ENCODE data around the gene NLRP6. TPM values are rescaled to one million over a fixed set of nuclear protein-coding genes. Genes with fewer than 3 reads are reported as not detected.
"Not testable (repeated sequence)": the region's sequence is repeated elsewhere in the genome, so short reads cannot be mapped to it uniquely, and the experiment has no call there.

The NLRP6 gene
- total RNA-seq, 4 donors from 2014 or later: 0.23 to 1.9 TPM; not detected in 2

DNA sequence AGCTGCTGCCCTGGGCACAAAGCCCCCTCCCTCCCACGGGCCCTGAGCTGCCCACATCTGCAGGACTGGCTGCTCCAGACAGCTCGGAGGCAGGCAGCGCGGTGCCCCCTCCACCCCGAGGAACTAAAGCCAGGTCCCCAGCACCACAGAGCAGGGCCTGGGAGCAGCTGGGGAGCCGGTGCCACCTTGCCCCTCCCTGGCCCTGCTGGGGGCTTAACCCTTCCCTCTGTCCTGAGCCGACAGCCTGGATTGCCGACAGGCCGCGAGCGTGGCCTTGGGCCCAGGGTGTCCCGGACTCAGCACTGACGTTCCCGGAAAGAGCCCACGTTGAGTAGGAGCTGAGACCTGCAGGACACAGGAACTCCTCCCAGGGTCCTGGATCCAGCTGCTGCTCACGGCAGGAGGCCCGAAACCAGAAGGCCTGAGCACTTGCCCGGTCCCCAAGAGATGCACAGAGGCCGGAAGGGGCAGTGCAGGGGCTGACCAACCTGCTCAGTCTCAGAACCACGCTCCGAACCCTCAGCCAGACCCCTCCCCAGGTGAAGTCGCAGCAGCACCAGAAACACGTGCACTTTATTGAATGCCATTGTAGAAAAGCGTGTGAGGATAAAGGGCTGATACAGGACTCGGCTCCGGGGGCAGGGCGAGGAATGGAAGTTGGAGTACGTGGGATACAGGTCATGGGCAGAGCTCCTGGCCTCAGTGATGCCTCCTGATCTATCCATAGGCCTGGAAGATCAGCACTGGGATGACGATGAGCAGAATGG, 41.1 kb downstream of the NLRP6 start:
- ATAC-seq: peak; percentile 39
- TF ChIP-seq POLR2AphosphoS5 (IDR thresholded peaks at IDR 0.05): peak; percentile 33
- TF ChIP-seq, protein P1, sequence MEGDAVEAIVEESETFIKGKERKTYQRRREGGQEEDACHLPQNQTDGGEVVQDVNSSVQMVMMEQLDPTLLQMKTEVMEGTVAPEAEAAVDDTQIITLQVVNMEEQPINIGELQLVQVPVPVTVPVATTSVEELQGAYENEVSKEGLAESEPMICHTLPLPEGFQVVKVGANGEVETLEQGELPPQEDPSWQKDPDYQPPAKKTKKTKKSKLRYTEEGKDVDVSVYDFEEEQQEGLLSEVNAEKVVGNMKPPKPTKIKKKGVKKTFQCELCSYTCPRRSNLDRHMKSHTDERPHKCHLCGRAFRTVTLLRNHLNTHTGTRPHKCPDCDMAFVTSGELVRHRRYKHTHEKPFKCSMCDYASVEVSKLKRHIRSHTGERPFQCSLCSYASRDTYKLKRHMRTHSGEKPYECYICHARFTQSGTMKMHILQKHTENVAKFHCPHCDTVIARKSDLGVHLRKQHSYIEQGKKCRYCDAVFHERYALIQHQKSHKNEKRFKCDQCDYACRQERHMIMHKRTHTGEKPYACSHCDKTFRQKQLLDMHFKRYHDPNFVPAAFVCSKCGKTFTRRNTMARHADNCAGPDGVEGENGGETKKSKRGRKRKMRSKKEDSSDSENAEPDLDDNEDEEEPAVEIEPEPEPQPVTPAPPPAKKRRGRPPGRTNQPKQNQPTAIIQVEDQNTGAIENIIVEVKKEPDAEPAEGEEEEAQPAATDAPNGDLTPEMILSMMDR (IDR thresholded peaks at IDR 0.05): peak in 2 of 4 experiments; percentile 39
- Histone ChIP-seq H3K4me3 (peak overlapping the region; percentile 79 to 96), H3K4me1 (peaks cover 0 to 46% (median 5%) of the 10 kb centered on the region in 3 donors), H3K27me3 (peaks cover 17% of the 10 kb centered on the region), H3K27ac (peak overlapping the region; percentile 96 to 99 (median 97)), H3K36me3 (peaks cover 0 to 13% of the 10 kb centered on the region in 2 donors)
- 0 to 7% methylated on average over 4 to 8 of the region's 29 CpGs for WGBS, 2 donors (ENCODE audit: low coverage in 1 of 2)
- not testable (repeated sequence) for H3K9me3 ChIP-seq

DNA sequence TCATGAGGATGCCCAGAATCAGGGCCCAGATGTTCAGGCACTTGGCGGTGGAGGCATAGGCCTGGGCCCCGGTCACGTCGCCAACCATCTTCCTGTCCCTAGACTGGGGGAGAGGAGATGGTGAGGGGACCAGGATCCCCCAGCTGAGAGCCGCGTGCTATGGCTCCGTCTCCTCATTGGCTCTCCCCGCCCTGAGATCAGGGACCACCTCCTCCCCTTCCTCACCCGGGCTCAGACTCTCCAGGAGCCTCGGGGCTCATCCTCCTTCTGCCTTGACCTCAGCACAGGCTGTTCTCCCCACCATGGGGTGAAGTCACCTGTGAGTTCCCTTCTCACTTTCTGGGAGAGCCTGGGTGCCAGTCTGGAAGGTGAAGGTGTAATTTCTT, 41.7 kb downstream of the NLRP6 start:
- Histone ChIP-seq H3K4me1 (peaks cover 4 to 52% (median 11%) of the 10 kb centered on the region in 3 donors), H3K36me3 (peaks cover 0 to 13% of the 10 kb centered on the region in 2 donors), H3K27me3 (peaks cover 17% of the 10 kb centered on the region), H3K4me3 (peak overlapping the region; percentile 79 to 96), H3K27ac (peak overlapping the region; percentile 96 to 99 (median 97))
- not testable (repeated sequence) for ATAC-seq, H3K9me3 ChIP-seq
- WGBS, 2 donors (ENCODE audit: low coverage in 1 of 2): no CpG with 5 or more reads among the region's 10 CpGs

DNA sequence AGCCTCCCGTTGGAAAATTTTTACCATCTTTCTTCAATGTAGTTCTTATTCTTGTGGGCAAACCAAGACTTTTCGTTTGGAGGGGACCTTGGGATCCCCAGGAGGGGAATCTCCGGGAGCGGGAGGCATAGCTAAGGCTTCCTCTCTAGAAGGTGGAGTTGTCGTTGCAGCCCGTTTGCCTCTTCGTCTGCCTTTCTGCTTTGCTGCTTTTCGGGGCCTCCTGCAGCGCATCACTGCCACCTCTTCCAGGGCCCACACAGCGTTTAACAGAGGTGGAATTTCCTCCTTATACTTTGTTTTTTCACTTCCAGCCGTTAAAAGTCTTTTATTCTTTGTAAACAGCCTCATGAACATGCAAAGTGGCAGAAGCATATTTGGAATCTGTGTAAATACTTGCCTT, 45.9 kb downstream of the NLRP6 start:
- H3K27ac ChIP-seq: peak overlapping the region; percentile 8 to 88 (median 85)
- WGBS, 2 donors (ENCODE audit: low coverage in 1 of 2): 51 to 54% methylated on average over 7 to 11 of the region's 11 CpGs

DNA sequence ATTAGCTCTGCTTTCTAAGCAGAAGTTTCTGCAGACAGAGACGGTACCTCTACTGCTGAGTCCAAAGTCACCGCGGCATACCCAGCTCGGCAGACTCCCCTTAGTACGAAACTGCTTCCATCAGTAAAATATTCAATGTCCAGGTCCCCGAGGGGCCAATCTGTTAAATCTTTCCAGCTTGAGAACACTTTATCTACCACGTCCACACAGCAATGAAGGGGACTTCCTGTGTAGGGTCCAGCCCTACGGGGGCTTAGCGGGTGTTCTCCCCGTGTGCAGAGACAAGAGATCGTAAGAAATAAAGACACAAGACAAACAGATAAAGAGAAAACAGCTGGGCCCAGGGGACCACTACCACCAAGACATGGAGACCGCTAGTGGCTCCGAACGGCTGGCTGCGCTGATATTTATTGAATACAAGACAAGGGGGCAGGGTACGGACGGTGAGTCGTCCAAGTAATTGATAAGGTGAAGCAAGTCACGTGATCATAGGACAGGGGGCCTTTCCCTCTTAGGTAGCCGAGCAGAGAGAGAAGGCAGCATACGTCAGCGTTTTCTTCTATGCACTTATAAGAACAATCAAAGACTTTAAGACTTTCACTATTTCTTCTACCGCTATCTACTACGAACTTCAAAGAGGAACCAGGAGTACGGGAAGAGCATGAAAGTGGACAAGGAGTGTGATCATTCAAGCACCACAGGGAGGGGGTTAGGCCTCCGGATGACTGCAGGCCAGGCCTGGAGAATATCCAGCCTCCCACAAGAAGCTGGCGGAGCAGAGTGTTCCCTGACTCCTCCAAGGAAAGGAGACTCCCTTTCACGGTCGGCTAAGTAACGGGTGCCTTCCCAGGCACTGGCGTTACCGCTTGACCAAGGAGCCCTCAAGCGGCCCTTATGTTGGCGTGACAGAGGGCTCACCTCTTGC, 46.6 kb downstream of the NLRP6 start:
- 33 to 39% methylated on average over 14 to 18 of the region's 34 CpGs for WGBS, 2 donors (ENCODE audit: low coverage in 1 of 2)
- TF ChIP-seq POLR2AphosphoS5 (IDR thresholded peaks at IDR 0.05): peak; percentile 33
- H3K27ac ChIP-seq: peak overlapping the region; percentile 85 to 88 (median 86)
- not testable (repeated sequence) for H3K4me3 ChIP-seq, H3K27me3 ChIP-seq, H3K36me3 ChIP-seq, ATAC-seq, H3K9me3 ChIP-seq
- peaks cover 12 to 56% (median 31%) of the 10 kb centered on the region in 3 donors for H3K4me1 ChIP-seq

More for the DNA sequence above, 45.9 kb downstream of the NLRP6 start:
- ATAC-seq: no peak
- no peak overlapping the region for H3K4me3 ChIP-seq
- no peaks in the 10 kb centered on the region for H3K27me3 ChIP-seq
- H3K9me3 ChIP-seq: no peaks in the 10 kb centered on the region
- no peaks in the 10 kb centered on the region for H3K36me3 ChIP-seq
- peaks cover 12 to 56% (median 31%) of the 10 kb centered on the region in 3 donors for H3K4me1 ChIP-seq
- no peak for TF ChIP-seq POLR2AphosphoS5 (IDR thresholded peaks at IDR 0.05)
- TF ChIP-seq, protein P1 (IDR thresholded peaks at IDR 0.05): no peak
- TF ChIP-seq EP300 (IDR thresholded peaks at IDR 0.05): no peak
- no peak for TF ChIP-seq POLR2A (IDR thresholded peaks at IDR 0.05)

DNA sequence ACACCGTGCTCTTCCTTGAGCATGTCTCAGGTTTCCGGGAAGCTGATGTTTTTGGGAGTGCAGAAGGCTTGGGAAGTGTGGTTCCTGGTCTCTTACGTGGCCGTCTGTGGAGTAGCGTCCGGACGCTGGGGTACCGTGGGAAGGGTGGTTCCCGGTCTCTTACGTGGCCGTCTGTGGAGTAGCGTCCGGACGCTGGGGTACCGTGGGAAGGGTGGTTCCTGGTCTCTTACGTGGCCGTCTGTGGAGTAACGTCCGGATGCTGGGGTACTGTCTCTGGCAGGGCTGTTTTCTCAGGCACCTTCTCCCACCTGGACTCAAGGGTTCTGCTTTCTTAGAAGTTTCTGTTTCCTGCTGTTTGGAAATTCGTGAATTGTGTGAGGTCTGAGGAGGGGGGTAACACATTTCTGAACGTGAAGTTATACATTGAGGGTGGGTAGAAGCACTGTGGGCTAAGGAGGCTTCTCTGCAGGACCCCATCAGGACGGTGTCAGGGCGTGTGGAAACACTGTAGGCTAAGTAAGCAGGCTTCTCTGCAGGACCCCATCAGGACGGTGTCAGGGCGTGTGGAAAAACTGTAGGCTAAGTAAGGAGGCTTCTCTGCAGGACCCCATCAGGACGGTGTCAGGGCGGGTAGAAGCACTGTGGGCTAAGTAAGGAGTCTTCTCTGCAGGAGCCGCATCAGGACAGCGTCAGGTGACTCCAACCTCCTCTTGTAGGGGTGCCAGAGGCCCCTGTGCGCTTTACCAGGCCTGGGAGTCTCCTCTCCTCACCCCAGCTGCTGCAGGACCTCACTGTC, 47.8 kb downstream of the NLRP6 start:
- TF ChIP-seq POLR2A (IDR thresholded peaks at IDR 0.05): no peak
- TF ChIP-seq POLR2AphosphoS5 (IDR thresholded peaks at IDR 0.05): no peak
- TF ChIP-seq, protein P1 (IDR thresholded peaks at IDR 0.05): no peak
- no peak for TF ChIP-seq EP300 (IDR thresholded peaks at IDR 0.05)
- peak overlapping the region; percentile 39 to 88 (median 85) for H3K27ac ChIP-seq
- peaks cover 12 to 56% (median 31%) of the 10 kb centered on the region in 3 donors for H3K4me1 ChIP-seq
- 72 to 79% methylated on average over 12 to 30 of the region's 30 CpGs for WGBS, 2 donors (ENCODE audit: low coverage in 1 of 2)
- H3K4me3 ChIP-seq: no peak overlapping the region
- no peaks in the 10 kb centered on the region for H3K36me3 ChIP-seq
- no peaks in the 10 kb centered on the region for H3K9me3 ChIP-seq
- no peak for ATAC-seq
- no peaks in the 10 kb centered on the region for H3K27me3 ChIP-seq

All from gastroesophageal sphincter (tissue), 4 donors.